Stimulated activated naive CD8-positive, alpha-beta T cell treated with anti-CD3 and anti-CD28 coated beads, Interleukin-15, Interleukin-2, amounts not matched to agents 100 U/mL and 50 U/mL, for 24 hours (primary cell): Measurements from ENCODE around the gene KNOP1.

Source experiments
- ATAC-seq: fragments of 150-1000 bp; cut with Tn5 transposase; one replicate; pipeline ENCODE4 v1.10.0; 2021
- DNase-seq: peaks from one replicate; pipeline ENCODE4 v3.0.0; 2021

KNOP1 gene, protein sequence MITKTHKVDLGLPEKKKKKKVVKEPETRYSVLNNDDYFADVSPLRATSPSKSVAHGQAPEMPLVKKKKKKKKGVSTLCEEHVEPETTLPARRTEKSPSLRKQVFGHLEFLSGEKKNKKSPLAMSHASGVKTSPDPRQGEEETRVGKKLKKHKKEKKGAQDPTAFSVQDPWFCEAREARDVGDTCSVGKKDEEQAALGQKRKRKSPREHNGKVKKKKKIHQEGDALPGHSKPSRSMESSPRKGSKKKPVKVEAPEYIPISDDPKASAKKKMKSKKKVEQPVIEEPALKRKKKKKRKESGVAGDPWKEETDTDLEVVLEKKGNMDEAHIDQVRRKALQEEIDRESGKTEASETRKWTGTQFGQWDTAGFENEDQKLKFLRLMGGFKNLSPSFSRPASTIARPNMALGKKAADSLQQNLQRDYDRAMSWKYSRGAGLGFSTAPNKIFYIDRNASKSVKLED

DNA sequence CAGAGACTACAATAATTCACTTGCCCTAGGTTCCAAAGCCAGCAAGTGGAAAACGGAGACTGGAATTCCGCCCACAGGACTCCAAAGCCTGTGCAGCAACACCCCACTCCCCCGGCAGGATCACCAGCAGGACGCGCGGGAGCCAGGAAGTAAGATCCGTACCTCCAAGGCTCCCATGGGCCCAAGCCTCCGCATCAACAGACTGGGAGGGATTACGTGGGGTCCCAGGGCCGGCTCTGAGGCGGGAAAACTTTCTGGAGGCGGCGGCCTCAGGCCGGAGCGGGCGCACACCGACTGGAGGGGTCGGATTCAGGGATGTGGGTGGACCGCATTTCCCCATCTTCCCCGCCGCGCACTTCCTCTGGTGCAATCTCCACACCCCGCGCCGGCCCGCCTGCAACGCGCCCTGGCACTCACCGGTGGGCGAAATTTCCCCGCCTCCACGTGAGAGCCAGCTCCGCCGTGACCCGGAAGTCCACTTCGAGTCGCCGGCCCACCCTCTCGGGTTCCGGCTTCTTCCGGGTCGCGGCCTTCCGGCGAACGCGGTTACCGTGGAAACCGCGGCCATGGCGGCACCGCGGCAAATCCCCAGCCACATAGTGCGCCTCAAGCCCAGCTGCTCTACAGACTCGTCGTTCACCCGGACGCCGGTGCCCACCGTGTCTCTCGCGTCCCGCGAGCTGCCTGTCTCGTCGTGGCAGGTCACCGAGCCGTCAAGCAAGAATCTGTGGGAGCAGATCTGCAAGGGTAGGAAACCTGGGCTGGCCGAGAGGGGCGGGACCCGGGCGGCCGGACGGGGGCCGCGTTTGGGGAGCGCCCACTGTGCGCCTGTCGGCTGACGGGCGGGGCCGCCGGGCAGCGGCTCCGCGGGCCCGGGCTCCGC is at the start of gene KNOP1, which contains the start of gene IQCK:
KNOP1 (minus strand) TSS at position 487 of the 883 bp plus-strand sequence. CDS start 3,192 bp downstream, outside the sequence.
IQCK (plus strand) TSS at position 531 of the 883 bp plus-strand sequence; CDS start at position 567, 36 bp downstream.
- ATAC-seq (peak; percentile 94), DNase-seq (peak; percentile 91)

DNA sequence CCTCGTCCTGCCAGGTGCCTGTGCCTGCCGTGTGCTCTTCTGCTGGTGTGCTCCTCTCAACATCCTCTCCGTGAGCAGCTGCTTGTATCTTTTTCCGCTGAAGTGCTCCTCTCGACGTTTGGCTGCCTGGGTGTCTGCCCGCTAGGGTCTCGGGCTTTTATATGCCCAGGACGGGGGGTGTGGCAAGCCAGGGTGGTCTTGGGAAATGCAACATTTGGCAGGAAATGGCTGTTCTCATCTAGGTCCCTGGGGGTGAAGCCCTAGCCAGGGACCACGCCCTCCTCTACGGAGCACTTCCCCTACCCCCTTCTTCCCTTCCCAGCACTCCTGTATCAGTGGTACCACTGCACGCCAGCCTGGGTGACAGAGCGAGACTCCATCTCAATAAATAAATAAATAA is 49.5 kb upstream of the KNOP1 start:
- ATAC-seq = no peak
- DNase-seq = no peak

DNA sequence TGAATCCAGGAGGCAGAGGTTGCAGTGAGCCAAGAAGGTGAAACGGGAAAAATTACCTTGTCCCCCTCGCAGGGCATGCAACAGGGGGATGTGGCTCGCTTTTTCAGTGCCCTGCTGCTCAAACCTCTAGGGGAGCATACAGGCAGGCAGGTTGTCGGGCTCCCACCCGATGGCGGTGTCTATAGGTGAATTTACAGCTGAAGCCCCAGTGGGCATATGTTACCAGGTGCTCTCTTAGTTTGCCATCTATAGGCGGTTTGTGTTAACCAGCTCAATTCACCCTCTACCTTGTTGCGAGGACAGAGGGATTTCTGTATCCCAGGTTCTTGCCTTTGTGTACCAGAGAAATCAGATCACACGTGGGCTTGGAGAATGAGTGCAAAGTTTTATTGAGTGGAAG is 49.0 kb upstream of the KNOP1 start:
- DNase-seq (no peak), ATAC-seq (no peak)

DNA sequence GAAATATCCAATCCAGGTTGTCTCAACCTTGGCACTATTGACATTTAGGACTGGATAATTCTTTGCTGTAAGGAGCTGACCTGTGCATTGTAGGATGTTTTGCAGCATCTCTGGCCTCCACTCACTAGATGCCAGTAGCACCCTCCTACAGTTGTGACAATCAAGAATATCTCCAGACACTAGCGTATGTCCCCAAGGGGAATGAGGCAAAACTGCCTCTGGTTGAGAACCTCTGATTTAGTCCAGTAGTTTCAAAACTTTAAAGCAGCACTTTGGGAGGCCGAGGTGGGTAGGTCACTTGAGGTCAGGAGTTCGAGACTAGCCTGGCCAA is 48.5 kb upstream of the KNOP1 start:
- ATAC-seq = no peak
- no peak for DNase-seq

DNA sequence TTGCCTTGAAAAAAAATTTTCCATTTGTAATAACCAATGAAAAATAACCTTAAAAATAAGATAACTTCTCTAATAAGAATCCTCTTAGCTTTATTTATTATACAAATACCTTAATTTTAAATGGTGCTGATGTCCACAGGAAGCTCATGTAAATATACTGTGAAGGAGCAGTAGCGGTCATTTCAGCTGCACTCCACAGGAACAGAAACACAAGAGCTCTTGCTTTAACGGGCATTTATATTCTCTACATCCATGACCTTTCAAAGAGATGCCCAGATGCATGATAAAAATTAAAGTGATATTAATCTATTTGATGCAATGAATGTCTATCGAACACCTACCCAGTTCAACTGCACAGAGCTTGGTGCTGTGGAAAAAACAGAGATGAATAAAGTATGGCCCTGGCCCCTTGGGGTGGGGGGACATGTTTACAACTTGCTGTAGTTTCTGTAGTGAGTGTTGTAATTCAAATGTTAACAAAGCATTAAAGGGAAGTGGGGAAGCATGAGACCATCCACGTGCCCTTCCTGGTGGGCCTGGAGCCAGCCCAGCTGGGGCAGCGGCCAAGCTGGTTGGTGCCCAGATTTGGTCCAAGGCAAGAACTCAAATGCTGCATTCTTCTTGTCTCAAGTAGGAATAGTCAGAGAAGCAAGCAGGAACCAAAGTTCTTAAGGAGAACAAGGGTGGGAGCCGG is 48.0 kb upstream of the KNOP1 start:
- no peak for DNase-seq

DNA sequence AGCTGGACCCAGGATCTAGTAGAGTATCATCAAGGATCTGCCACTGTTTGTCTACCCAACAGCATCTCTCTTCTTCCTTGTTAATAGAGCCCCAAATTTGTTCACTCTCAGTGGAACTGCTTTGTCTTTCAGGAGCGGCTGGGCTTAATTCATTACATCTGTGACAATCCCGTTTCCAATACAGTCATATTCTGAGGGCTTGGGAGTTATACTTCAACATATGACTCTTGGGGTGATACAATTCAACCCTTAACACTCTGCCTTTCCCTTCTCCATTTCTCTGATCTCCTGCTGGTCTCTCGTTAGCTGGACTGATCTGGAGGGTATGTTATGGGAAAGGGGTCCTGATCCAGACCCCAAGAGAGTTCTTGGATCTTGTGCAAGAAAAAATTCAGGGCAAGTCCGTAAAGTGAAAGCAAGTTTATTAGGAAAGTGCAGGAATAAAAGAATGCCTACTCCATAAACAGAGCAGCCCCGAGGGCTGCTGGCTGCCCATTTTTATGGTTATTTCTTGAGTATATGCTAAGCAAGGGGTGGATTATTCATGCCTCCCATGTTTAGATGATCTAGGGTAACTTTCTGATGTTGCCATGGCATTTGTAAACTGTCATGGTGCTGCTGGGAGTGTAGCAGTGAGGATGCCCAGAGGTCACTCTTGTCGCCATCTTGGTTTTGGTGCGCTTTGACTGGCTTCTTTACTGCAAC is 42.5 kb upstream of the KNOP1 start:
- ATAC-seq (no peak), DNase-seq (no peak)

More for the DNA sequence above, 48.0 kb upstream of the KNOP1 start:
- no peak for ATAC-seq

DNA sequence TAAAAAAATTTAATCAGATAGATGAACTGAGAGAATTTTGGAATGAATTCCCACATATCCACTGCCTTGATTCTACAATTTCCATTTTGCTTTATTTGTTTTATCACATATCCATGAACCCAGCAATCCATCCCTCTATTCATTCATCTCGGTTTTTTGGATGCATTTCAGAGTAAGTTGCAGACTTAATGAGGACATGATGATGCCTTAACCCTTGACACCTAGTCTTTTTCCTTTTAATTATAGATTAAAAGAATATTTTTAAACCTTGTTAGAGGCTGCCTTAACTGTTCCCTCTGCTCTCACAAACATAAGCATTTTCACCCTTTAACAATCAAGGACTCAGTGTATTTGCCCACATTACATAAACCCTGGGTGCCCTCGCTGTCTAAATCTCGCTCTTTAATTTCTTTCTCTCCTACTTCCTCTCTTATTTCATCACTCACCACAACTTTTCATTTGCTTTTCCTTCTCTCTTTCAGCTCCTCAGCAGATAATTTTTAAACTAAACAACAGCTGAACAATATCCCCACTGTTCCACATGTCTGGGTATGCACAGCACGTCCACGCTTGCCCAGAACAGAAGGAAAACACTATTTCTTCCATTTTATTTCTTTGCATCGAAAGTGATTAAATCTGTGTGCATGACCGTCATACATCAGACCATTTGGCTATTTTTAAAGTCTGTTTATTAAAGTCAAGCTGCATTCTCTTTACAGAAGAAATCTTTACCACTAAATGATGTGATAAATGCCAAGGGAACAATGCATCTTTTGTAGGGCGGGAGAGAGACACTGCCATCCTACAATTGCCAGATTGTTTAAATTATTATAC is 40.0 kb upstream of the KNOP1 start:
- ATAC-seq = no peak
- no peak for DNase-seq

DNA sequence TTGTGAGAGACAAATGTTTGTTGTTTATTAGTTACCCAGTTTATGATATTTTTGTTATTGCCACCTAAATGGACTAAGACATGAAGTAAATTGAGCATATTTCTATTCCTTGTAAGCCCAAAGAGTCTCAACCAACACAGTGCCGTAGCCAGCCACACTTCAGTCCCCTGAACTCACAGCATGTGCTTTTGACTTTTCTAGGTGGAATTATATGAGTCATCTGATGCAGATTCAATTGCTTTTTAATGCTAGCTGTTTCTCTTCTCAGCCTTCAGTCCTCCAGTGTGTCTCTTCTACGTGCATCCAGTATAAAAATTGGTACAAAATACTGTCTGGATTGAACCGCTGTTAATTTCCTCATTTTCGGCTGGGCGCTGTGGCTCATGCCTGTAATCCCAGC is 39.0 kb upstream of the KNOP1 start:
- DNase-seq (no peak), ATAC-seq (no peak)

DNA sequence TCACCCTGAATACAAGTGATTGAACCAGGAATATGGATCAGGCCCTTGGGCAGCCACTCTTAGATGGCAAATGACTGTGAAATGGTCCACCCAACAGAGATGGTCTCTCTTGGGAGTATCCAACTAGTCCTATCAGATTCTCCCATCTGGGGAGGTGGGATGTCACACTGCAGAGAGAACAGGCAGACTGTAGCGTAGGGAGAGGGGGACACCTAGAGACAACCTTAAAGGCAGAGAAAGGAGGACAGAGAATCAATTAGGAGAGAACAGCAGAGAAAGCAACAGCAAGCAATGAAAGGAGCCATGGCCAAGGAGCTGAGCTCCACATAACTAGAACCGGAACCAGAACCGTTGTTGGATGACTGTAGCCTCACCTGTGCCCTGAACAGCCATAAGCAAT is 37.2 kb upstream of the KNOP1 start:
- no peak for ATAC-seq

DNA sequence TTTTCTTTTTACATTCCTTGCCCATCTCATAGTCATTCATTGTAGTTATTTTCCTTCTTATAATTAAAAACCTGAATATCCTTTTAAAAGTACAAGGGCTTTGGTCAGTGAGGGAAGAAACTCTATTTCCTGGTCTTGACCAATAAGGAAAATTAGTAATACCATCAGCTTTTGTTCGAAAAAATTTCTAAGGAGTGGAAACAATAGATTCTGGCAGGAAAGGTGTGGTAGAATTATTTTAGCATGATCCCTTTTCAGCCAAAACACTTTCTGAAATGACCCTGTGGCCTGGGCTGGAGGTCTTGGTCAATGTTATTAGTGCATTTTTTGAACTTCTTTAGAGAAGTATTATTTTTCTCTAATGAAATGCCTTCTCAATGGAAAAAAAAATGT is 36.6 kb upstream of the KNOP1 start:
- DNase-seq (no peak), ATAC-seq (no peak)

More for the DNA sequence above, 37.2 kb upstream of the KNOP1 start:
- DNase-seq = no peak

DNA sequence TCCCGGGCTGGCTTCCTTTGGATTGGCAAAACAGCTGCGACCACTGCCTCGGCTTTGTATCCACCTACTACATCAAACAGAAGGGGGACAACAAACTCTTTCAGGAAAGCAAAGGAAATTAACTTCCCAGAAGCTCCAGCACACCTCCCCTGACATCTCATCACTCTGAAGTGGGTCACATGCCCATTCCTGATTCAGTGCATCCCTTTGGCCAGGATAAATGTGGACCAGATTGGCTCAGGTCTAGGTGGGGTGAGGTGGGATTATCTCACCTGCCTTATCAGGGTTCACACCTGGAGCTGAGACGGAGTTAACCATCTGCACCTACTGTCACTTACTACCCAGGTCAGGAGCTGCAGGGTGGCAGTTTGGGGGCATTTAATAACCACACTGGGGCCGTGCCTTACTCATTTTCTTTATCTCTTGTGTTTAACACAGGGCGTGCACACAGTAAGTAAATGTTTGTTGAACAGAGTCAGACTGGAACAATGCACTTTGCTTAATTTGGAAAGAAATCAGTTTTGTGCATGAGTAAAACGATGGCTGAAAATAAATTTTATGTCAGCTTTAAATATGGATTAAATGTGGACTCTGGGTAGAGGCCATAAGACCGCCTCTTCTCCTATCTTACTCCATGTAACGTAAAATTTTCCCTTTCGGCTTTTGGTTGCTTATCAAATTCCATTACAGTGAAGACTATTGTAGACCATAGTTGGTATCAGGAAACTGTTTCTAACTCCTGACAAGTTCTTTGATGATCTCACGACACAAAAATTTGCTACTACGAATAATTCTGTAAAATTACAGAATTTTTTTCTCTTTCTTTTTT is 36.0 kb upstream of the KNOP1 start:
- DNase-seq (no peak), ATAC-seq (no peak)

DNA sequence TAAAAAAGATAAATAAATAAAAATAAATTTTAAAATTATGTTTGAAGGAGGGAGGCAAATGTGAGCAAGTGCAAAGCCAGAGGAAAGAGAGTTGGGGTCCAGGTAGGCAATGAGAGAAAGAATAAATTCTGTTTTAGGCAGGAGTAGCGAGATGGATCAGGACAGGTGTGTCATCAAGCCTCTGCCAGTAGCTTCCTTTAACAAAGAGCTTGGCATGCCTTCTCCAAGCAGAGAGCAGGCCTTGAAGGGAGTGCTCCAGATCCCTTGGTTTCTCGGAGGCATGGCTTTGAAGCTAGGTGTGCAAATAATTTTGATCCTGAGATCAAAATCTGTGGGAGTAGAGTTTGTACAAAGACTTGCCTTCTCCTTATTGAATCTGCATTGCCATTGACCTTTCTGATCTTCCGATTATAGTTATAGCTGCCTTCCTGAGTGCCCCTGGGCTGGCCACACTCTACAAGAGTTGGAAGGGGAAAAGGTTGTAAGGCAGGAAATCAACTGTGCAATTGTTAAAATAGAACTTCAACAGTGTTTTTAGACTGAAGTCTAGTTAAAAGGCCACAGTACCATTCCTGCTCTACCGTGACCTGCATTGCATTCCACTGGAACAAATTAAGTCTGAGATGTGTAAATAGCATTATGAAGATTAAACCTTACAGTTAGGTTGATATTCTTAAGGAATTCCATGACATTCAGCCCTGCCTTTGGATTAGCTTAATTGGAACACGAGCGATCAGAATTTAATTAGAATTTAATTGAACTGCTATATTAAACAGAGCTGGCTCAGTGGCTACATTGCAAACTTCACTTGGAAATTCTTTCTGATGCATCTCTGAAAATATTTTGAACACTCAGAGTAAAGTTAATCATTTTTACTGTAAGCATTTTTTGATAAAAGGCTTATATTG is 33.7 kb upstream of the KNOP1 start:
- DNase-seq (no peak), ATAC-seq (no peak)

DNA sequence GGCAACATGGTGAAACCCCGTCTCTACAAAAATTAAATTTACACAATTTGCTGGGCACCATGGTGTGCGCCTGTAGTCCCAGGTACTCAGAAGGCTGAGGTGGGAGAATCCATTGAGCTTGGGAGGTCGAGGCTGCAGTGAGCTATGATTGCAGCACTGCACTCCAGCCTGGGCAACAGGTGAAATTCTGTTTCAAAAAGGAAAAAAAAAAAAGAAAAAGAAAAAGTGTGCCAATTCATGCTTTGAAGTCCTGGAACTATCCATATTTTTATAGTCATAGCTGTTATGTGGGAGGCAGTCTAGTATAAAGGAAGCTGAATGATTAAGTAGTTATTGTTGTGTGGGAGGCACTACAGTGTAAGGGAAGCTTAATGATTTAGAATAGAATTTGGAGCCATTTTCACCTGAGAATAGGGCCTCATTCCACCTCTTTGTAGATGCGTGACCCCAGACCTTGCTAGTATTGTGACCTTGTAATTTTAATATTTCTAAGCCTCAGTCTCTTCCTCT is 31.6 kb upstream of the KNOP1 start:
- DNase-seq (no peak), ATAC-seq (no peak)

DNA sequence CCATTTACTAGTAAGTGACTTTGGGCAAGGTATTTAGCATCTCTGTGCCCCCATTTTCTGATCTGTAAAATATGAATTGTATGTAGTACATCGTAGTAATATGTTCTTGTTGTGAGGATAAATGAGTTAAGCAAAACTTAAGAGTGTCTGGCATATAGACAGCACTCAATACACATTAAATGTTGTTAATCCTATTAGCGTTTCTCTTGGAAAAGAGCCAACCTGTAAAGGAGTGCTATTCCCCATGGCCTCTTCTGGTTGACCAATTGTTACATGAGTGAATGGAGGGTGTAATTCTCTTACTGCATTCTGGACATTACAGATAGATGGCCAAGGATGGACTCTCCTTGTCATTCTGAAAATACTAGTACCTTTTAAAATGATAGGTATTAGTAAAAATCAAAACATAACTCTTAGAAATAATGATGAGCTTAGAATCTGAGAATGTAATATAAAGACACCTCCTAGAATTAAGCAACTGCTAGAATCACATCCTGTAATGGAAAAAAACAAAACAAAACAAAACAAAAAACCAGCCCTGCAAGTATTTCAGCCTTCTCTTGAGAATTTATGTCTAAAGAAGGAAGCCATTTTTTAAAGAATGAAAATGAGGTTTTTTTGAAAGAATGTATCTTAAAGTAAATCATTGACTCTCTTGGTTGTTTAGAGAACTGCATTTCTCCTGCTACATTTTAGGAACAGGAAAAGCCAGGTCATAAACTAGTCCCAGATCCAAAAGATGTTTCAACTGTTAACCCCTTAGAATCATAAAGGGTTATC is 30.6 kb upstream of the KNOP1 start:
- ATAC-seq = no peak
- DNase-seq = no peak

DNA sequence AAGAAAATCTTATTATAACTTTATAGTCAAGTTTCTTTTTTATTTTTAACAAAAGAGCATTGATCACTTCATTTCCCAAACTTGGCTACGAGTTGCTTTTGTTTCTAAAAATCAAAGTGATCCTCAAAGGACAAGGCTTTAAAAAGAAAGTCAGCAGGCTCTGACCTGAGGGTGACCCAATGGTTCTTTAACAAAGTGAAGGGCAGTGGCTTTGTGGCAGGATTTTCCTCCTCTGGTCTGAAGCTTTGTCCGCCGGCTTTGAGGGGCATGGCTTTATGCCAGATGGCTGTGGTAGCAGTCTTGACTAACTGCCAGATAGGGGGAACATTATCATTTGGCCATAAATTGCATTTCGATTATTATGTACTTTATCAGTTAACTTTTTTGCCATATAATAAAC is 28.5 kb upstream of the KNOP1 start:
- DNase-seq (no peak), ATAC-seq (no peak)

DNA sequence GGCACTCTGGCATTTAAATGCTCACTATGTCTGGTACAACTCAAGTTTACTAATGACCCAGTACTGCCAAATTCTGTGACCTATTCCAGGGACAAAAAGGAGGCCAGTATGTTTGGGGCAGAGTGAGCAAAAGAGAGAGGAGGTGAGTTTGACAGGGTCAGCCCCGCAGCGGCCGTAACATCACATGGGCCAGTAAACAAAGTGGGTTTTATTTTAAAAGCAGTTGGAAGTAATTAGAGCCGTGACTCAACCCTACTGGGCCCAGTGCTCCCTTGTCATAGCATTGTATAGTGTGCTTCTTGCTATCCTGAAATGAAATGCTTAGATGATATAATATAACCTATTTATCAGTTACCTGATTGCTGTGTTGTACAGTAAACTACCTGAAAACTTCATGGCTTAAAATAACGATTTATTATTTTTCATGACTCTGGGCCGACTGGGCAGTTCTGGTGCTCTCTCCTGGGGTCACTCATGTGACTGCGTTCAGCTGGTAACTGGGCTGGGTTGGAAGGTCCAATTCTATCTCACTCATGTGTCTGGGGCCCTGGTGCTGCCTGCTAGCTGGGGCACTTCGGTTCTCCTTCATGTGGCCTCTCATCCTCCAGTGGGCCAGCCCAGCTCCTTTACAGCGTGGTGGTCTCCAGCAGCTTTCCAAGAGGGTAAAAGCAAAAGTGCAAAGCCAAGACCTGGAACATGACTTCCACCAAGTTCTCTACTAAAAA is 27.4 kb upstream of the KNOP1 start:
- DNase-seq = no peak
- ATAC-seq = no peak

DNA sequence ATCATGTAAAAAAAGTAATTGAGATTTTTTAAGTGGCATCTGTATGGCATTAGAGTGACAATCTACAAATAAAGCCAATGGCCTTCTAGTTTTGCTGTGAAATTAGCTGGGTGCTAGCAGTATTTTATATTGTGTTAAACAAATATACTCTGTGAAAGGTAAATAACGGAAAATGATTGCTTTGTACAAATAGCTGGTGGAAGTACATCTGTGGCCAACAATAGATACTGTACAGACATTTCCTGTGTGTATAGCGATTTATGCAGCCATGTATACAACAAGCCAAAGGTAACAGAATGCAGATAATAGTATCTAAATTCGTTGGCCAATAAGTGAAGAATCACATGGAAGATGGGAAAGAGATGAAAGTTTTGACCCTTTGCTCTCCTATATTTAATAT is 26.6 kb upstream of the KNOP1 start:
- DNase-seq (no peak), ATAC-seq (no peak)
